GM12878 (cell line): ENCODE data around the gene BNC2.

Source experiments
- CHD2 ChIP-seq: IDR thresholded peaks from 2 replicates; pipeline ENCODE4 v1.6.1; 2011; ENCODE audit warnings: low read depth, low read length, improper control_type of control experiment, borderline replicate concordance
- CTCF ChIP-seq, 3 experiments: IDR thresholded peaks in 2 of 3; conservative IDR thresholded peaks in 1 of 3; 2 replicates each; pipeline ENCODE4 v1.5.1; 2011; ENCODE audit warnings: low read depth in 3 of 3, low read length in 3 of 3, mild to moderate bottlenecking in 3 of 3, control low read depth in 2 of 3, moderate library complexity in 2 of 3, inconsistent platforms in 1 of 3, mixed read lengths in 1 of 3; ENCODE audit not compliant: control insufficient read depth in 2 of 3, insufficient read depth in 1 of 3; ENCODE audit errors: extremely low read depth in 1 of 3
- CUX1 ChIP-seq: IDR thresholded peaks from 2 replicates; pipeline ENCODE4 v1.6.1; 2012; ENCODE audit warnings: improper control_type of control experiment, low read depth, low read length; ENCODE audit not compliant: insufficient replicate concordance
- DPF2 ChIP-seq: fragments of 450-650 bp; IDR thresholded peaks from 2 replicates; pipeline ENCODE4 v1.6.1; 2017; ENCODE audit warnings: mild to moderate bottlenecking
- ELK1 ChIP-seq: IDR thresholded peaks from 2 replicates; pipeline ENCODE4 v1.6.1; 2012; ENCODE audit warnings: low read depth, low read length, improper control_type of control experiment
- EP300 ChIP-seq, 2 experiments: fragments of 150-350 bp in 1 of 2; IDR thresholded peaks; 2 replicates each; pipeline ENCODE4 v1.6.1; 2011 to 2012; ENCODE audit warnings: low read depth in 2 of 2, low read length in 2 of 2, borderline replicate concordance in 1 of 2, improper control_type of control experiment in 1 of 2, inconsistent platforms in 1 of 2; ENCODE audit not compliant: control insufficient read depth in 1 of 2
- EZH2 ChIP-seq: IDR thresholded peaks from 2 replicates; pipeline ENCODE4 v1.6.1; 2012; ENCODE audit warnings: low read depth, mild to moderate bottlenecking, control low read depth, inconsistent platforms, low read length, borderline replicate concordance; ENCODE audit not compliant: control insufficient read depth
- NKRF ChIP-seq: fragments of 450-650 bp; conservative IDR thresholded peaks from 2 replicates; pipeline ENCODE4 v1.6.1; 2017; ENCODE audit warnings: mild to moderate bottlenecking, moderate library complexity
- RFX5 ChIP-seq: IDR thresholded peaks from 2 replicates; pipeline ENCODE4 v1.6.1; 2011; ENCODE audit warnings: low read depth, low read length, improper control_type of control experiment
- USF1 ChIP-seq: IDR thresholded peaks from 2 replicates; pipeline ENCODE4 v1.6.1; 2011; ENCODE audit warnings: borderline replicate concordance, low read depth, mild to moderate bottlenecking, moderate library complexity, mixed read lengths, low read length; ENCODE audit not compliant: insufficient read depth; ENCODE audit errors: extremely low read length
- ZNF217 ChIP-seq: fragments of 450-650 bp; IDR thresholded peaks from 2 replicates; pipeline ENCODE4 v1.6.1; 2017; ENCODE audit warnings: antibody characterized with exemption, mild to moderate bottlenecking

GRCh38 chr9:16412740-16413139, 457.7 kb downstream of the BNC2 start:
- TF ChIP-seq USF1: no peak
- TF ChIP-seq NKRF: no peak
- TF ChIP-seq RFX5: no peak
- TF ChIP-seq ELK1: no peak
- no peak for TF ChIP-seq CHD2
- no peak for TF ChIP-seq CTCF (IDR thresholded peaks at IDR 0.05 in 2 of 3, conservative IDR thresholded peaks at IDR 0.05 in 1 of 3; ENCODE audit: control insufficient read depth in 2 of 3, extremely low read depth in 1 of 3, insufficient read depth in 1 of 3, low read depth in 3 of 3, low read length in 3 of 3)
- no peak for TF ChIP-seq EZH2
- no peak for TF ChIP-seq ZNF217
- no peak for TF ChIP-seq DPF2
- TF ChIP-seq CUX1: no peak
- no peak for TF ChIP-seq EP300 (IDR thresholded peaks at IDR 0.05; ENCODE audit: borderline replicate concordance in 1 of 2, control insufficient read depth in 1 of 2, low read depth in 2 of 2, low read length in 2 of 2)
